ENCODE measurements around the gene TOX2.
A peak's percentile ranks its signal among the peaks of the same experiment; 100 is the strongest.

TOX2 gene

GRCh38 chr20:44006578-44006977, 91.9 kb downstream of the TOX2 start:
- intact Hi-C loops (cut with DNase I): no loop called here
- DNase-seq: peak in 1 of 42 donors; percentile 19

GRCh38 chr20:44008806-44009678, 94.4 kb downstream of the TOX2 start:
- peak in 1 of 42 donors; percentile 3 for DNase-seq
- intact Hi-C loops (cut with DNase I): no loop called here

GRCh38 chr20:44009679-44009992, 95.0 kb downstream of the TOX2 start:
- intact Hi-C loops (cut with DNase I): no loop called here
- peak in 1 of 42 donors; percentile 13 for DNase-seq

- intact Hi-C loops (cut with DNase I): no loop called here
- peak in 1 of 42 donors; percentile 21 for DNase-seq
Observed at GRCh38 chr20:44010162-44010704, 95.6 kb downstream of the TOX2 start.

- peak in 1 of 42 donors; percentile 26 for DNase-seq
- intact Hi-C loops (cut with DNase I): no loop called here
Observed at GRCh38 chr20:44011251-44011940, 96.7 kb downstream of the TOX2 start.

- DNase-seq: peak in 1 of 42 donors; percentile 12
Observed at GRCh38 chr20:44012466-44013226, 98.0 kb downstream of the TOX2 start.

GRCh38 chr20:44014807-44015732, 100.4 kb downstream of the TOX2 start:
- intact Hi-C loops (cut with DNase I): no loop called here
- peak in 35 of 42 donors; percentile 7 to 74 (median 35) for DNase-seq

More at GRCh38 chr20:44012466-44013226, 98.0 kb downstream of the TOX2 start:
- intact Hi-C loops (cut with DNase I): no loop called here

GRCh38 chr20:44015733-44016103, 101.1 kb downstream of the TOX2 start:
- intact Hi-C loops (cut with DNase I): no loop called here
- DNase-seq: no peak

GRCh38 chr20:44016525-44016924, 101.9 kb downstream of the TOX2 start:
- peak in 1 of 42 donors; percentile 33 for DNase-seq
- intact Hi-C loops (cut with DNase I): no loop called here

GRCh38 chr20:44017211-44017610, 102.6 kb downstream of the TOX2 start:
- intact Hi-C loops (cut with DNase I): no loop called here
- DNase-seq: no peak

- DNase-seq: no peak
- intact Hi-C loops (cut with DNase I): no loop called here
Observed at GRCh38 chr20:44017905-44018258, 103.2 kb downstream of the TOX2 start.

- intact Hi-C loops (cut with DNase I): no loop called here
Observed at GRCh38 chr20:44018259-44018941, 103.7 kb downstream of the TOX2 start.

GRCh38 chr20:44018942-44019637, 104.4 kb downstream of the TOX2 start:
- DNase-seq: peak in 1 of 42 donors; percentile 7
- intact Hi-C loops (cut with DNase I): no loop called here

More at GRCh38 chr20:44018259-44018941, 103.7 kb downstream of the TOX2 start:
- DNase-seq: peak in 35 of 42 donors; percentile 15 to 80 (median 49)

GRCh38 chr20:44019638-44020335, 105.1 kb downstream of the TOX2 start:
- peak in 1 of 42 donors; percentile 28 for DNase-seq
- intact Hi-C loops (cut with DNase I): no loop called here

- intact Hi-C loops (cut with DNase I): no loop called here
- peak in 1 of 42 donors; percentile 26 for DNase-seq
Observed at GRCh38 chr20:44020406-44021148, 105.9 kb downstream of the TOX2 start.

GRCh38 chr20:44021186-44021585, 106.5 kb downstream of the TOX2 start:
- intact Hi-C loops (cut with DNase I): no loop called here
- DNase-seq: no peak
